Inferior parietal cortex (tissue), 1 donor: Measurements from ENCODE around the gene PTPRA.
"Not testable (repeated sequence)": the region's sequence is repeated elsewhere in the genome, so short reads cannot be mapped to it uniquely, and the experiment has no call there.

Source experiments
- DNase-seq: peaks from one replicate; pipeline ENCODE4 v3.0.0-alpha.2; 2016; ENCODE audit errors: extremely low spot score

PTPRA gene

DNA sequence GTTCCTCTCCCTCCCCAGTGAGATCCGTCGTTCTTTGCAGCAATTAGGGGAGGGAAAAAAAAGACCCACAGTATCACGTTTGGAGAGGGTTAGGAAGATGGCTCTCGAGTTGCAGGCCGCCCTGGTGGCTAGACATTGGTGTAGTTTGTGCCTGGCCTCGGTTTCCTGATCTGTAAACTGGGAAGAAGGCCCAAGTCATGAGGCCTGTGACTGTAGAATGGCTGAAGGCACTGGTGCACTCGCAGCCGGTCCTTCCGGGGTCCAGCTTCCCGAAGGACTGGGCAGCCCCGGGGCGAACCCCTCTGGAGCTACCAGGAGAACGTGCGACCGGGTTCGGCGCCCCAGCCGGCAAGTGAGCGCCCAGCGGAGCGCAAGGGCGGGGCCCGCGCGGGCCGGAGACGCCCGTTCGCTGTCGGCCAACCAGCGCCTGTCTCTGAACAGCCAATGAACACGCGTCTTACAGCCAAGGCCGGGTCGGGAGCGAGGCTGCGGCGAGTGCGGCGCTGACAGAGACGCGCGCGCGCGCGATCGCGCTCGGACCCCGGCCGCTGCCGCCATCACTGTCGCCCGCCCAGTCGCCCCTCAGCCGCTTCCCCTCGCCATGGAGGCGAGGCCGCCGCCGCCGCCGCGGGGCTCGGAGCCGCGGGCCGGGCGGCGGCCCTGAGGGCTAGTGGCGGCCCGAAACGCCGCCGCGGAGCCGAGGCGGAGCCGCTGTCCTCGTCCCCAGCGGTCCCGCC lies at the start of gene PTPRA:
Gene PTPRA, plus strand, starts transcription at position 472 of the 737 bp plus-strand sequence. CDS start 90,797 bp downstream, outside the sequence.
- DNase-seq: peak; percentile 92

DNA sequence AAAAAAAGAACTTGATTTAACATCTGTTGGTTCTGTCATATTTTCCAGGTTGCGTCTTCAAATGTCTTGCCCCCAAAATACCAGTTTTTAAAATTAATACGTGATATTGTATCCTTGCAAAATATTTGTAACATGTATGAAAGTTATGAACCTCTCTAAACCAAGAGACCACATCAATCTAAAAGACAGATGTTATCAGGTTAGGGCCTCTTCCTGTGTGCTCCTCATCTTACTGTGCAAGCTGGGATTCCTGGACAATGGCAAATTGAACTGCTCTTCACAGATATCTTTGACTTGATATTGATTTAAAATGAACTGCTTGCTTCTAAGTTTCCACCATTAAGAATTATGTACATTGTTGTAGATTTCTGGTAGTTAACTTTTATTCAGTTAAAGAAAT lies 47.5 kb upstream of the PTPRA start:
- DNase-seq: no peak

- no peak for DNase-seq
Observed at GRCh38 chr20:2826655-2827054, 46.6 kb upstream of the PTPRA start.

GRCh38 chr20:2829376-2829775 lies 43.9 kb upstream of the PTPRA start:
- DNase-seq: no peak

DNA sequence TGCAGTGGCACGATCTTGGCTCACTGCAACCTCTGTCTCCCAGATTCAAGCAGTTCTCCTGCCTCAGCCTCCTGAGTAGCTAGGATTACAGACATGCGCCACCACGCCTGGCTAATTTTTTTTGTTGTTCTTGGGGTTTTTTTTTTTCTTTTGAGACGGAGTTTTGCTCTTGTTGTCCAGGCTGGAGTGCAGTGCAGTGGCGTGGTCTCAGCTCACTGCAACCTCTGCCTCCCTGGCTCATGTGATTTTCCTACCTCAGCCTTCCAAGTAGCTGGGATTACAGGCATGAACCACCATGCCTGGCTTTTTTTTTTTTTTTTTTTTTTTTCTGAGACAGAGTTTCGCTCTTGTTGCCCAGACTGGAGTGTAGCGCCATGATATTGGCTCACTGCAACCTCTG lies 42.1 kb upstream of the PTPRA start:
- not testable (repeated sequence) for DNase-seq

- no peak for DNase-seq
Observed at GRCh38 chr20:2833761-2834160, 39.5 kb upstream of the PTPRA start.

- no peak for DNase-seq
Observed at GRCh38 chr20:2834401-2835110, 38.7 kb upstream of the PTPRA start.

DNA sequence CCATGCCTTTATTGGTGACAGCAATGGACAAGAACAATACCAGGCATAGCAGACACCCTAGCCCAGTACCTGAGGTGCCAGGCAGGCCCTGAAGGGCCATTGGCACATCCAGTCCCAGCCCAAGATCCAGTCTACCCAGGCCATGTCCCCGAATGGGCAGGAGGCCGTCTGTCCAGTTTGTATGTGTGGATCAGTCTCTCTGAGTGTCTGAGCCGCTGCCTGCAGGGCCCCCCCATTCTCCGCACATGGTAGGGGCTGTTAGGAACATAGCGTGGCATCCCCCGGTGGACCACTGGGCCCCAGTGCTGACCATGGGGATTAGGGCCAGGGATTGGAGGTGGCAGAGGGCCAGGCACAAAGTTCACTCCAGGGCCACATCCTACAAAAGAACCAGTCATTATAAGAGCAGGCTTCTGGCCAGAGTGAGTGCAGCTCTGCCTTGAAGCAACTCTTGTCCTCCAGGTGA lies 37.9 kb upstream of the PTPRA start:
- no peak for DNase-seq

DNA sequence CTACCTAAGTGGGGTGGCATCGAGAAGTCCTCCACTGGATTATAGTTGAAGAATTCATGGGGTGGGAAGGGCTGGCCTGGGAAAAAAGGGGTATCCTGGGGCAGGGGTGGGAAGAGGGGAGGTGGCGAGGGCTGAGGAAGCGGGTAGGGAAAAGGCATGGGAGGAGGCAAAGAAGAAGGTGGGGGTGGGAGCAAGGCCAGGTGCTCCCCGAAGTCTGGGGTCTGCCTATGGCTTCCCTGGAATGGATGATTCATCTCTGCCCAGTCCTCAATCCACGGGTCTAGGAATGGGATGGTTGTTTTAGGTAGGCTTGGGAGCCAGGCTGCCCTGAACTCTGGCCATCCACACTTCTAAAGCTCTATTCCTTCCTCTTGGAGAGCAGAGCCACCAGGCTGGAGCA lies 37.2 kb upstream of the PTPRA start:
- DNase-seq: no peak

DNA sequence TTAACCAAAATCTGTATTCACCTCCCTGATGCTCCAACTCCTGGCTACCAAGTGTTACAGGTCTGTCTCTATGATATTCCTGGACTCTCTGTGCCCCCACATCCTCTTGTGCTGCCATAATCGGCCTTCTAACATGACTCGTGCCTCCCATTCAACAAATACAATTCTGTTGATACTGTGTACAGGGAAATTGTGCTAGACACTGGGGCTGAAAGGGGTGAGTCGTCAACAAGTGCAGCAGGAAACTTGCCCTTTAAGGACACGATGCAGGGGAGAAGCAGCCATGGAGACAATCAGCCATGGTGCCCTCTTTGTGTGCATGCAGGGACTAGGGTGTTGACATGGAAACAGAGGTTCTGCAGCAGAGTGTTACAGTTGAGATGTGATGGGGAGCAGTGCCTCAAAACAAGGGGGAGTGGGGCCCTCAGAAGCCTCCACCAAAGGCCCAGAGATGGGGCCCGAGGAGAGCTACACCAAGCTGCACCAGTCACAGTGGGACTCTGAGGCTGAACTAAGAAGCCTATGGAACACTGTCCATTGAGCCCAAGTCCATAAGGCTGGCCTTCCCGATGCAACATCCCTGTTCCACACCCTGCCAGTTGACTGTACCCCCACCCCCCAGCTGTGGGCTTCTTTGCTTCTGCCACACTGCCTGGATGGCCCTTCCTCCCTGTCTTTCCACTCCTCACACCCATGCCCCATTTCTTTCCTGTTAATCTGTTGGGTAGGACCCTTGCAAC lies 35.9 kb upstream of the PTPRA start:
- no peak for DNase-seq

DNA sequence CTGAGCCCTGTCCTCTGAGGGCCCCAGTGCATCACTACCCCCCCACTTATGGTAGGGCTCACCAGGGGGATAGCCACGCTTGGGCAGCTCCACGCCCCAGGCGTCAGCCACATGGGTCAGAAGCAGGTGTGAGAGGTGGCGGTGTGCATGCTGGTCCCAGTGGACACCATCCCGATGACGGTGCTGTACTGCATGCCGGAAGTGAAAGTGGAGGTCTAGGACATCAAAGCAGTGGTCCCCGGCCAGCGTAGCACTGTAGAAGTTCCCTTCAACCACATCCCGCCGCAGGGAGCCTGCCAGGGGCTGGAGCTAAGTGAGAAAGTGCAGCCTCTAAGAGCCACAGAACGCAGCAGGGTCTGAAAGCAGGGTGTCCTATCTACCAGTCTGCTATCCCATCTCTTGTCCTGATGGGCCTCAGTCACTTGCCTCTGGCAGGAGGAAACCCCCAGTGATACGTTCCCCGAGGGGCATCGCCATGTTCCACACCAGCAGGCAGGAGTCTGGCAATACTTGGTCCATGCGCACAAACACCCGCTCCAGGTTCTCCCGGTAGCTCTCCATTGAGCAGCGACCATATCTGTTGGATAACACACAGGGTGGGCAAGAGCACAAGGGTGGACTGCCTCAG lies 35.0 kb upstream of the PTPRA start:
- no peak for DNase-seq

DNA sequence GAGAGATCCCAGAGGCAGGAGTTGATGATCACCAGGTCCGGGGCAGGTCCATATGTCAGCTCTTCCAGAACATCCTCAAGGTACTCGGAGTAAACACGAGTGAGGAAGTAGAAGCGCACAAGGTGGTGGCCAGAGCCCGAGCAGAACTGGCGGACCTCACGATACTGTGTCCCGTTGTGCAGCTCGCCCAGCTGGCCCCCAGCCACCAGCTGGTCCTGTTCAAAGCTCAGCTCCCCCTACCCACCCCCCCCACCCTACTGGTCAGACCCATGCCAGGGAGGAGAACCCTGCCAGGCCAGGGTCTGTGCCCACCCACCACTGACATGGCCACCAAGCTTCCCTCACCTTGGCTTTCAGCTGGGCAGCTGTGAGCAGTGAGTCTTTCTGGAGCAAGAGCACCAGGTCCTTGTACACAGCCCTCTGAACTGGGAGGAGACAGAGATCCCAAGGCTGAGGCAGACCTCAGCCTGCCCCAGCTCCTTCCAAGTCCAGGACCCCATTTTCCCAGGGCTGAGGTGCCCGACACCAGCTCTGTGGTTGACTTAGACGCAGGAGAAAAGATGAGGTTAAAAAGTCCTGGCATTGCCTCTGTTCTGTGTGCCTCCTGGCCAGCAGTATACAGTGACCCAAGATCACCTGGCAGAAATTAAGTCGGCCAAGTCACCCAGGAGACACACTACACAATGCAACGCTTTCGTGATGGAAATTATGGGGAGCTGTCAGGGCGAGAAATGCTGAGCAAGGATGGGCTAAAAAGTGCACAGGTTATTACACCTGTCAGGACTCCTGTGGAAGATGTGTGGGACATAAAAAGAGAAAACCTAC lies 34.2 kb upstream of the PTPRA start:
- no peak for DNase-seq

DNA sequence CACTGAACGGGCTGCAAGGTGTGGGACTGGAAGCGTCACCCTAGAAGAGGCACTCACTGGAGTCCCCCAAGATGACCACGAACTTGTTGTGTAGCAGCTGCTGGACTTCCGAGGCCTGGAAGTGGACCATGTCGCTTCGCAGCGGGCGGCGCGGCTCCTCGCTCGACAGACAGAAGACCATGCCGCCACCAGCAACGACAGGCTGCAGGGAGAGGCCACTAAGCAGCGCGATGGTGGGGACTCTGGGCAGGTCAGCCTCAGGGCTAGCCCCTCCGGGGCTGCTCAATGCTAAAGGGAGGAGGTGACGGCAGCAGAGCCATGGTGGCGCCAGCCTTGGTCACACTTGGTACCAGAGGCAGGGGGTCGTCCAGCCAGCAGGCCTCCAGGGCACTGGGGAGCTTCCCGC lies 33.5 kb upstream of the PTPRA start:
- DNase-seq: no peak

GRCh38 chr20:2840138-2840966 lies 32.9 kb upstream of the PTPRA start, which contains the start of the genes PCED1A and VPS16:
Gene PCED1A (minus strand): TSS chr20:2840655. CDS start chr20:2839912, 743 bp downstream.
Gene VPS16 (plus strand): TSS chr20:2840745. CDS start chr20:2840775, 30 bp downstream.
- DNase-seq: peak; percentile 91

- peak; percentile 8 for DNase-seq
Observed at GRCh38 chr20:2840967-2841531, 32.2 kb upstream of the PTPRA start.

GRCh38 chr20:2845607-2846006 lies 27.7 kb upstream of the PTPRA start:
- DNase-seq: no peak

DNA sequence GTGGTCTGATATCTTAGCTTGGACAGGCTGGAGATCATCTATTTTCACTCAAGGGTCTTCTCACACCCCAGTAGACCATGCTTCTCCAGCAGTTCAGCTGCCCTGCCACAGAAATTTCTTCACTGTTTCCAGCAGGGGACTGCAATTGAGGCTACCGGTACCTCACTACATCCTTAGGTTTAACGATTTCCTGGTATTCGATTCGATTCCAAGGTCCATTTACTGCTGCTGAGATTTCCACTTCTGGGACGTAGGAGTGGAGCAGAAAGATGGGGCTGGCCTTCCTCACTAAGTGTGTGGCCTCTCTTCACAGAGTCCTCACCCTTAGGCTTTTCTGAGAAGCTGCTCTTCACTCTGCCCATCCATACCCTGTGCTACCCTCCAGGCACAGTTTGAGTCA lies 26.6 kb upstream of the PTPRA start:
- DNase-seq: no peak

DNA sequence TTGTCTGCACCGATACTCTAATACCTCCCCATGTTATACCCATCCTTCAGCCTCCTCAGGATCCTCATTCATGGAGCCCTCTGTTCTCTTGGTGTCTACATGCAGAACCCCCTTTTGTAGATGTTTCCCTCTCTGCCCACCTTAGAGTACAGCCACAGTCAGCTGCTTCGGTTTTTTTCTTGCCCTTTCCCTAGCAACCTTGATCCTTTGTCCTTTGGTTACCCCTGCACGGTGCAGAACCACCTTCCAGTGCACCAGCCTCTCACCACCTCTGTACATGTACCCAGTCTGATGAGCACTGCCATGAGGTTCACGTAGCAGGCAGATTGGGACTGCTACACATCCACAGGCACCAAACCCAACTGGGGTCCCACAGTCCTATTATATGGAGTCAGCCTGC lies 25.5 kb upstream of the PTPRA start:
- DNase-seq: no peak

GRCh38 chr20:2849529-2849928 lies 23.8 kb upstream of the PTPRA start:
- DNase-seq: no peak

DNA sequence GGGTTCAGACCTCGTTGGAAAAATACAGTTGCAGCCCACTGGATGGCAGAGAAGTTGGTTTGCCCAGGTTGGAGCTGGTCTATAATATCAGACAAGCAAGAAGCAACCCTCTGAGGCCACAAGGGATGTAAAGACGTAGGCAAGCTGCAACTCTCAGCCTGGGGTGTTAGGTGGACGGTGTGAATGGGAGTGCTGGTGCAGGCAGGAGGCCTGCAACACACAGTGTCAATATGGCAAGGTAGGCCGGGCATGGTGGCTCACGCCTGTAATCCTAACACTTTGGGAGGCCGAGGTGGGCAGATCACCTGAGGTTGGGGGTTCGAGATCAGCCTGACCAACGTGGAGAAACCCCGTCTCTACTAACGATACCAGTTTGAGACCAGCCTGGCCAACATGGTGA lies 22.2 kb upstream of the PTPRA start:
- no peak for DNase-seq
